ENCODE results near the gene MYO18A.

MYO18A gene

GRCh38 chr17:29078183-29079045, 101.8 kb downstream of the MYO18A start:
- DNase-seq (ENCODE audit: low read depth, low spot score) = no peak

- no peak for DNase-seq (ENCODE audit: low read depth, low spot score)
Observed at GRCh38 chr17:29077320-29077719, 102.9 kb downstream of the MYO18A start.

GRCh38 chr17:29076722-29077121, 103.5 kb downstream of the MYO18A start:
- no peak for DNase-seq (ENCODE audit: low read depth, low spot score)

GRCh38 chr17:29076087-29076486, 104.1 kb downstream of the MYO18A start:
- no peak for DNase-seq (ENCODE audit: low read depth, low spot score)

GRCh38 chr17:29074488-29074887, 105.7 kb downstream of the MYO18A start:
- no peak for DNase-seq (ENCODE audit: low read depth, low spot score)

- no peak for DNase-seq (ENCODE audit: low read depth, low spot score)
Observed at GRCh38 chr17:29073520-29073919, 106.7 kb downstream of the MYO18A start.

- DNase-seq (ENCODE audit: low read depth, low spot score) = no peak
Observed at GRCh38 chr17:29073045-29073444, 107.2 kb downstream of the MYO18A start.

- no peak for DNase-seq (ENCODE audit: low read depth, low spot score)
Observed at GRCh38 chr17:29071303-29071702, 108.9 kb downstream of the MYO18A start.

- no peak for DNase-seq (ENCODE audit: low read depth, low spot score)
Observed at GRCh38 chr17:29070781-29071180, 109.4 kb downstream of the MYO18A start.

- DNase-seq (ENCODE audit: low read depth, low spot score) = no peak
Observed at GRCh38 chr17:29070308-29070707, 109.9 kb downstream of the MYO18A start.

- DNase-seq (ENCODE audit: low read depth, low spot score) = peak; percentile 77
Observed at GRCh38 chr17:29069526-29070041, 110.6 kb downstream of the MYO18A start.

GRCh38 chr17:29068818-29069217, 111.4 kb downstream of the MYO18A start:
- no peak for DNase-seq (ENCODE audit: low read depth, low spot score)

- no peak for DNase-seq (ENCODE audit: low read depth, low spot score)
Observed at GRCh38 chr17:29066606-29067005, 113.6 kb downstream of the MYO18A start.

- no peak for DNase-seq (ENCODE audit: low read depth, low spot score)
Observed at GRCh38 chr17:29066047-29066446, 114.2 kb downstream of the MYO18A start.

- DNase-seq (ENCODE audit: low read depth, low spot score) = no peak
Observed at GRCh38 chr17:29063992-29064391, 116.2 kb downstream of the MYO18A start.

GRCh38 chr17:29062215-29062614, 118.0 kb downstream of the MYO18A start:
- DNase-seq (ENCODE audit: low read depth, low spot score) = no peak

- no peak for DNase-seq (ENCODE audit: low read depth, low spot score)
Observed at GRCh38 chr17:29061036-29061435, 119.2 kb downstream of the MYO18A start.

GRCh38 chr17:29060475-29060874, 119.7 kb downstream of the MYO18A start:
- no peak for DNase-seq (ENCODE audit: low read depth, low spot score)

- no peak for DNase-seq (ENCODE audit: low read depth, low spot score)
Observed at GRCh38 chr17:29059281-29059680, 120.9 kb downstream of the MYO18A start.

- DNase-seq (ENCODE audit: low read depth, low spot score) = no peak
Observed at GRCh38 chr17:29058391-29058790, 121.8 kb downstream of the MYO18A start.

- no peak for DNase-seq (ENCODE audit: low read depth, low spot score)
Observed at GRCh38 chr17:29057361-29057760, 122.8 kb downstream of the MYO18A start.

GRCh38 chr17:29054835-29055234, 125.4 kb downstream of the MYO18A start:
- peak; percentile 79 for DNase-seq (ENCODE audit: low read depth, low spot score)

- DNase-seq (ENCODE audit: low read depth, low spot score) = no peak
Observed at GRCh38 chr17:29051731-29052130, 128.5 kb downstream of the MYO18A start.
